GM19455 (cell line): ENCODE results near the gene CHCHD3.

Experiments
- ATAC-seq: cut with Tn5 transposase; IDR thresholded peaks from one replicate; pipeline ENCODE4 v1.9.1; 2021; ENCODE audit not compliant: unreplicated experiment

Gene CHCHD3

DNA sequence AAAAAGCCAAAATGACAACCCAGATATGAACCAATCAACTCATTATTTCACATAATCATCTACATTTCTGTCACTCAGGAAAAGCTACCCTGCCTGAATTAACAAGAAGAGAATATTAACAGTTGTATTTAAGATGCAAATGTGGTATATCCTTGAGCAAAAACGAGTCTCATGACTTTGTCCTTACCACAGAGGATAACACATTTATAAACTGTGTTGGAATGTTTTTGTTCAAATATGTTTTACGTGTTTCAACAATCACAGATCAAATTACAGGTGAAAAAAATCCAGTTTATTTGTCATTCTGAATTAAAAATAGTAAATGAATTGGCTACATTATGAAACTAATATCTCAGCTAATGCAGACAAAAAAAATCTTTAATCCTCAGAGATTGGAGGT, 34.6 kb downstream of the CHCHD3 start:
- ATAC-seq, result no peak

DNA sequence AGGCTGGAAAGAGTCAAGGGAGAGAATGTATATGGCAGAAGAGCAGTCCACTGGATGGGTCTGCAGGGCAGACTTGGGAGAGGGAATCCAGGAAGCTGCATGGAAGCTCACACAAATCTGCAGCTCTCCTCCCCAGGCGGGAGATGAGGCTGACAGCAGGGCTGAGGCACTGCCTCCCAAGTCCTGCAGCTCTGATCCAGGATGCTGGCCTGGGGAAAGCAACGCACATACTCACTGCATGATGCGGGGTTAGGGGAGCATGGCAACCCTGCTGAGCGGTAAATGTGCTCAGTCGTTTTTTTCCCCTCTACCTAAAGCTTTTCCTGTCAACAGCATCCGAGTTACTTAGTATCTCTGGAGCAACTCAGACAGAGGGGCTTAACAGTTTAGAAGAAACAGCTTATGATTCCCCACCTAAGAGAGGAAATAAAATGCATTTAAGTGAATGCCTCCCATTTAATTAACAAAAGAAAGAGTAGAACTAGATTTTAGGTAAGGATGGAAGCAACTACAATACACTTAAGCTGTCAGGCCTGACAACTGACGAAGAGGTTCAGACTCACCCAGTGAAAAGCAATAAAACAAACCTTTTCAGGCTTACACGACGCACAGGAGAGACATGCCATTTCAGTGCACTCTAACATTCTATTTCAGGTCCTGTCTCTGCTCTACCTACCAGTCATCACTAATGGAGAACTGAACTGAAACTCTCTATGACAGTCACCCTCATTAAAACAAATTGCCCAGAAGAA, 37.0 kb downstream of the CHCHD3 start:
- ATAC-seq, result no peak

DNA sequence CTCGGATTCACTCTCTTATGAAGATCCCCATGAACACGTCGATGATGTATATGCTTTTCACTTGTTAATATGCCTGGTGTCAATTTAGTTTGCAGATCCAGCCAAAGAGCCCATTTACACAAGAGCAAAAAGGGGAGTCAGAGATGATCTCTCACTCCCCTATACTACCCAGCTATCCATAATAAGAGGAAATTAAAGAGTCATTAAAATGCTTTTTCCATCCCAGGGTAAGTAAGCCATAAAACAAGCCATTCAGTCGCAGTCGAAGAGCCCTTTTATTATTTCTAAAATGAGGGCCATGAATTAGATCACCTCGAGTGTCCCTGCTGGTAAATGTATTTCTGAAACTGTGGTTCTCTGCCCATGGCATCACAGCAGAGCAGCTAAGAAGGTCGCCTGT, 41.2 kb downstream of the CHCHD3 start:
- no peak for ATAC-seq

DNA sequence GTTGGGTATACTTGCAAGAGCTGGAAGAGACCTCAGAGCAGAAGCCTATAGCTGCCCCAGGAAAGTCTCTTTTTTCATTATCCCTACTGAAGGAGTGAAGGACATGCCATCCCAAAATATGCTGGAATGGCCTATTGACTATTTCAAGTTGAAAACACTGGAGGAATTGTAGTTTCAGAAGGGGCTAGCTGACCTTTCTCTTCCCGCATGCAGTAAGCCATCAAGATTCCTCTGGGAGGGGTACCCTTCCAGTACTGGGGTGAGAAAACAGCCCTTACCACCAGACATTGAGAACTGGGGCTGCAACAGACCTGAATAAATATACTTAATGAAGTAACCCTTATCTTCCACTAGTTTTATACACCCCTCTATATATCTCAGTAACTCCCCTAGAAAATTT, 41.7 kb downstream of the CHCHD3 start:
- ATAC-seq, result no peak

DNA sequence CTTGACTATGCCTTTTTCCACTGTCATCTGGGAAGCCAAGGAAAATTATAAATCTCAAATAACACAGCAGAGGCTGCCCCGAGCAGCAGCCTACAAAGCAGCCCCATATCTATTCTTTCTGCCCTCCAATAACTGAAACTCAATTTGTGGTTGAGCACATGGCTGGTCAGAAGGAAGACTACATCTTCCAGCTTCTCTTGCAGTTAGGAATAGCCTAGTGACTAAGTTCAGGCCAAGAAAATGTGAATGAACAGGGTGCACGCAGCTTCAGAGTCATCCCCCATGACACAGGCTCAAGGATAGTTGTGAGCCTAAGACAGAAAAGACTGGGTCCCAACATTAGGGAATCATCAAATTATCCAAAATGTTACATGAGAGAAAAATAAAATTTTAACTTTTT, 42.3 kb downstream of the CHCHD3 start:
- no peak for ATAC-seq

DNA sequence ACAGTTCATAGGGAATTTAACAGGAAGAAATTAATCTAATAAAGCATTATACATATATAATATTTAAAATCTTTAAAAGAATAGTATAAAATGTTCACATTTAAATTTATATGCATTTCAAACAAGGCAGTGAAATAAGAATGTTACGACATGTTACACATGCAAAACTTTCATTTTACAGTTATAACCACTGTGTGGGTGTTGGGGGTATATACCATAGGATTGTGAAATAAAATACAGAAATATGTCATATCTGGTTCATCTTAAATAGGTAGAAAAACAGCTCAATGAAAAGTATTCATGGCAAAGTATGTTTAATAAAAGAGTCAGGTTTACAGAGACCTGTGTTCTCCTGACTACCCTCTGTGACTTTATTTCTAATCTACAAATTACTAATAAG, 45.6 kb downstream of the CHCHD3 start:
- no peak for ATAC-seq

DNA sequence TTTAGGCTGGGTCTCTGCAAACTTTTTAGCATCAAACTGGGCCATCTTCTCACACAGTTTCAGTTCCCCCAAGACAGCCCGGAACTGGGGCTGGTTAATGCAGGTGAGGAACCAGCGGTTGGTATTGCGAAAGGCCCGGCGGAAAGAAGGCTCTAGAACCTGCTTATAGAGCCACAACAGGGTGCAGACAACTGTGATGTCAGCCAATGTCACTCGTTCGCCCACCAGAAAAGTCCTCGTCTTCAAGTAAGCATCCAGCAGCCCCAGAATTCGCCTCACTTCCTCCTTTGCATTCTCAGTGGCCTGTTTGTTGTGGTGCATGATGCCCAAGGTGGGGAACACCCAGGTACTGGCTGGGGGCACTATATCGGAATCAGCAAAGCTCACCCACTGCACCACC, 46.6 kb downstream of the CHCHD3 start:
- peak; percentile 96 for ATAC-seq

DNA sequence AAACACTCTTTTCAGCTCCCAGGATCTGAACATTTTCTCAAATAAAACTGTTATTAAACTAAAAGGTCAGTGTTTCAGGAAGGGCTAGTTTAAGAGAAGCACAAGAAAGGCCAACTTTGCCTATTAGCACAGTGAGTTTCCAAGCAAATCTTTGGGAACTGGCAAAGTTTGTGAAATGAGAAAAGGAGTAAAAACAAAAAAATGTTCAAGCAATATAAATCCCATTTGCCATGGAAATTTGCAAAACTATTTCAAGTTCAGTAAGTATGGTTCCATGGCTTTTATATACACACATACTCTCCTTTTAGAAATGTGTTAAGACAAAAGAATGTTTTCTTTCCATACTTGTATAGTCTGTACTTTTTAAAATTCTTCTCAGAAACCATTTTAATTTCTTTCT, 51.5 kb downstream of the CHCHD3 start:
- no peak for ATAC-seq

DNA sequence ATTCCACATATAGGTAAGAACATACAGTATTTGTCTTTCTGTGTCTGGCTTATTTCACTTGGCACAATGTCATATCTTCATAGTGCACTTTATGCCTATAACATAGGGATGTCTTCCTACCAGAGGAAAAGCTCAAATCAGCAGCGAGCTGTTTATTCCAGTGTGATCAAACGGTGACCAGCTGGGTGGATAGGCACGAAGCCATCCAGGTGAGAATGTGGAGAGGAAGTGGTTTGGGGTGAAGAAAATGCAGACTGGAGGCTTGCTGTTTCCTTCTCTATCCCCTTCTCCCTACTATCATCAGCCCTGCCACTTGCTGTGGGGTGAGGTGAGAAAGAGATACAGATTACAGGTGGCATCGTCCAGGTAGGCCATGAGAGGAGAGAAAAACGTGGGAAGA, 52.4 kb downstream of the CHCHD3 start:
- ATAC-seq, result no peak

DNA sequence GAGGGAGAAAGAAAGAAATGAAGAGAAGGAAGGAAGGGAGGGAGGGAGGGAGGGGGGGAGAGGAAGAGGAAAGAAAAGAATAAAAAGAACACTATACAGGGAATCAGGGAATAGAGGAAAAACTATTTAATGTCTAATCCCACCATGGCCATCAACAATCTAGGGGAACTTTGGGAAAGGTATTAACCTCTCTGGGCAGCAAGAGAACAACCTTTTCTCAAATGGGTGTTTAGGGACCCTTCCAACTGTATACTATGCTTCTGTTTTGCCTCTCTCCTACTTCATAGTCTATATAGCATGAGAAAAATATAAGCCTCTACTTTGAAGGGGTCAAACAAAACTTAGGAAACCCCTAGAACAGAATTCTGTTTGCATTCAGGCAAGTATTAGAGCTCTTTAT, 54.5 kb downstream of the CHCHD3 start:
- no peak for ATAC-seq

DNA sequence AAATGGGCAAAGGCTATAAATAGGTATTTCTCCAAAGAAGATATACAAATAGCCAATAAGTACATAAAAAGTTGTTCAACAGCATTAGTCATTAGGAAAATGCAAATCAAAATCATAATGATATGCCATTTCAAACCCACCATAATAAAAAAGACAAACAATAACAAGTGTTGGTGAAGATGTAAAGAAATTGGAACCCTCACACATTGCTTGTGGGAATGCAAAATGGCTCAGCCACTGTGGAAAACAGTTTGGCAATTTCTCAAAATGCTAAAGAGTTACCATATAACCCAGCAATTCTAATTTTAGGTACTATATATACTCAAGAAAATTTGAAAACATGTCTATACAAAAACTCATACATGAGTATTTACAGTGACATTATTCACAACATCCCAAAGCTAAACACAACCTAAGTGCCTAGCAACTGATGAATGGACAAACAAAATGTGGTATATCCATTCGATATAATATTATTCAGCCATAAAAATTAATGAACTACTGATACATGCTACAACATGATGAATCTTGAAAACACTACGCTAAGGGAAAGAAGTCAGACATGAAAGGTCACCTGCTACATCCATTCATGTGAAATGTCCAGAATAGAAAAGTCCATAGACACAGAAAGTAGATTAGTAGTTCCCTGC, 55.6 kb downstream of the CHCHD3 start:
- no peak for ATAC-seq

DNA sequence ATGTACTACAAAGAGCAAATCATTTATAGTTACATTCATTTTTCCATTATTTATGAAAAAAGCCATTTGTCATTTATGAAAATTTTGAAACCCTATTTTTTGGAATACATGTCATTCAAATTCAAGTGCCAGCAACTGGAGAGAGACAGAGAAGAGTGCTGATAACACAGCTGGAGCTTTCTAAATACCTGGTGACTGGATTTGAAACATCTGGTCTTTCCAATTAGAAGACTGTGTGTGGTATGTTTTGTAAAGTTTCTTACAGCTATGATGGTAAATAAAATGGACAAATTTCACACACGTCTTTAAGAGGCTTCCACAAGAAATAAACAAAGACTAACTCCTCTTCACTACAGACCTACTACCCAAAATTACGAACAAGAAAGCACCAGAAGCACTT, 56.8 kb downstream of the CHCHD3 start:
- ATAC-seq, result no peak

DNA sequence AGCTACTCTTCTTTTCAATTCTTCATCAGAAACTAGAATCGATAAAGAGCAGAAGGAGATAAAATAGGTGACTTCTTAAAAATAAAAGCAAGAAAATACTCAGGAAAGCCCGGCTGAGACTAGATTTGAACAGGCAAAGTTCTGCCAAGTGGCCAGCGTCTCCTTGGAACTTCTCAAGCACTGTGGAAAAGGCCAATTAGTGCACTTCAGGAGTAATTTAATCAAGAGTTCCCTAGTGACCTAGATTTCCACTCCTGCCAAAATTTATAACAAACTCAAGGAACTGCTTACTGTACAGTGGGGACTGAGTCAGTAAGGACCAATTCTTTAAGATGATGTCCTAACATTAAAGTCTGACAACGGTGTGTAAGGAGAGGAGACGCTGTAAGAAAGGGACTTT, 57.3 kb downstream of the CHCHD3 start:
- no peak for ATAC-seq

DNA sequence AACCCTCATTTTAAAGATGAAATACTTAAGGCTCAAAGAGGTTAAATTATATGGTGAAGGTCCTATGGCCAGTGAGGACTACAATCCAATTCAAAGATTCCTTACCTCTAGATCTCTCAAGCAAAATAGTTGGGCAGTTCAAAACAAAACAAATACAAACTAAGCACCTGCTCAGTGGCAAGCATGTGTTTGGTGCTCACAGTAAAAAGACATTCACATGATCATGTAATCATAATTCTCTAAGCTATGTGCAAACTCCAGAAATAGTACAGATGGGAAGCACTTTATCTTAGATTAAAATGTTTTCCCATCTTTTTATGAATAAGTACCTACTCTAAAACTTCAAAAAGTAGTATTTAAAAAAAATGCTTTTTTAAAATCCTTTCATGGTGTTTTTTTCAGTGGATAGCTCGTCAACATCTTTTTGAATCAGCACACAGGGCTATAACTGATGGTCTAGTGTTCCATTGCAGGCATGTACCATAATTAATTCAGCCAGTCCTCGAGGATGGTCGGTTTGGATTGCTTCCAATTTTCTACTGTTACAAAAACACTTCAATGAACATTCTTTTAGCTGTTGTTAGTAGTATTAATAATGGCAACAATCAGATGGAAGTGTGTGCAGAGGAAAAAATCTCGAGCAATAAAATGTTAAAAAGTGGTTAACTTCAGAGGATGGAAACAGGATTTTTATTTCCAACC, 58.4 kb downstream of the CHCHD3 start:
- no peak for ATAC-seq

DNA sequence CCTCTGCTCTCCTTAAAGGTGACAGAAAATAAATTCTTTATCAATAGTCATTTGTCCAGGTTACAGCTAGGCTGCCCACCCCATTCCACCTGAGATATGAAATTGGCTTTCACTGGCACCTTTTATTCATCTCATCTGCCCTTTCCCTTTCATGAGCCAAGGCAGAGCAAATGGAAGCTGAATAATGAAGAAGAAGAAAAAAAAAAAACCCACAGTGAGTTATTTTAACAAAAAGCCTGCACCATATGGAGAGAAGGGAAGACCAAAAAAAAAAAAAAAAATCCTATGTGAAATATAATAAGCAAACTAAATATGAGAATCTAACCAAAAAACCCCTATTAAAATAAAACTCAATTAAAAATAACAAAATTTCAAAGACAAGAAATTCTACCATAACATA, 59.2 kb downstream of the CHCHD3 start:
- no peak for ATAC-seq

DNA sequence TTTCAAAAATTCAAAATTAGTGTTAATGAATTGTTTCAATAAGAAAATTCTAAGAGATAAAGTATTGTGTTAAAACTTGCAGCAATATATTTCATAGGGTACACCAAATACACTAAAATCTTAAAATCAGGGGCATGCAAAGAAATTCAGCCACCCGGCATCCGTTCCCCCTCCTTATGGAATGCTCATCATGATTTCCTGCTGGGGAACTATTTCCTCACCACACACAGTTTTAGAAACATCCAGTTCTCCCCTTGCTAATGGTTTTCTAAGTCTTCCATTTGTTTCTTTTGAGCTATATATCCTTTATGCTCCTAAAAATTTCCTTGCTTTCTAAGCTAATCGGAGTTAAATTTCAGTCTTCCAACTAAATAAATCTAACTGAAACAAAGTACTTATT, 60.7 kb downstream of the CHCHD3 start:
- ATAC-seq, result no peak

DNA sequence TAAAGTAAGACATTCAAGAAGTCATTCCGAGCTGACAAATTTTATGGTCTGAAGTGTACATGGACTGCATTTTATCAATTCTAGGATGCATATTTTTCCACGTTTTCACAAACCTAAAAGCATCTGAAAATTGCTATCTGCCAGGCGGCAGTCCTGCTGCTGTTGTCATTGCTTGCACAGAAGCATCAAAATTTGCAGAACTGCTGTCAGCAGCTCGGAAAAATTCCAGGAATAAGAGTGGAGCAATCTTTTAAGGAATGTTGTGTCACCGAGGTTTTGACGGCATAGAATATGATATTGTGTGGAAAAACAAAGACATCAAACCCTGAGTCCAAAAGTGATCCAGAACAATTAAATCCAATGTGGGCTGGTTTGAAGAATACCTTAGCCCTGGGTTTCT, 61.4 kb downstream of the CHCHD3 start:
- ATAC-seq, result no peak

DNA sequence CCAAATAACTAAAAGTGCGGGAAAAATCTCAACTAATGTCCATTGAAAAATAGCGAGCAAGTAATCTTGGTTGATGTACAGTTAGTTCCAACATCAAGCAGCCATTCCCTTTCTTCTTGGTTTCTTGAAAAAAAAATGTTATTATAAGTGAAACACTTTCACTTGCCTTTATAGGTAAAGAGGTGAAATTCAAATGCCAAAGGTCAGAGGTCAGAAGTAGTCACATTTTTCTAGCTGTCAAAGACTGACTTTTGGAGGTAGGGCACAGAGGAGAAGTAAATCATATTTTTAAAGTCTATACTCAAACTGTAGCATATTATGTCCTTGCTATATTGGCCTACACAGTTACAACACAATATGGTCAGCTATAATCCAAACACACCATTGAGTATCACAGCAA, 62.3 kb downstream of the CHCHD3 start:
- ATAC-seq, result no peak

DNA sequence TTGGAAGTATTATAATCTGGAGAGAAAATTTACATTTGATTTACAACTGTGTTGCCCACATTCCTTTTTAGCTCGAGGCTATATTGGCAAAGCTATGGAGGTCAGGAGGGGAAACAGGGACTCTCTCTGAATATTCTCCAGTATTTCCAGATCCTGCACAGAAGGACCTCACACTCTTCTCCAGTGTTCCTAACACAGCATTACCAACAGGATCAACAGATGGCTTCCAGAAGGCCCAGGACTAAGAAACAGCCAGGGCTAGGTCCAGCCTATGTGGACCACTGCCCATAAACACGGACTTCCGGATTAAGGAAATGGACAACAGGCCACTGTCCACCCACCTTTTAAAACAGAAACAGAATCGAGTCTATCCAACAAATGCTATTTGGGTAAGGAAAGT, 65.3 kb downstream of the CHCHD3 start:
- ATAC-seq, result no peak

DNA sequence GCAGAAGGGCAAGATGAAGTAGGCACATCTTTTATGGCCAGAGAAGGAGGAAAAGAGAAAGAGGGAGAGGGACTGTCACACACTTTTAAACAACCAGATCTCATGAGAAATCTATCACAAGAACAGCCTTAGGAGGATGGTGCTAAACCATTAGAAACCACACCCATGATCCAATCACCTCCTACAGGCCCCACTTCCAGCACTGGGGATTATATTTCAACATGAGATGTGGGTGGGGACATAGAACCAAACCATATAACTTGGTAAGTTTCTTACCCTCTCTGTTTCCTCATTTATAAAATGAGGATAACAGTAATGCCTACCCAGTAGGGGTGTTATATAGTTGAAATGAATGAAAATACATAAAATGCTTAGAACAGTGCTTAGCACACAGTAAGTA, 66.0 kb downstream of the CHCHD3 start:
- ATAC-seq, result no peak

DNA sequence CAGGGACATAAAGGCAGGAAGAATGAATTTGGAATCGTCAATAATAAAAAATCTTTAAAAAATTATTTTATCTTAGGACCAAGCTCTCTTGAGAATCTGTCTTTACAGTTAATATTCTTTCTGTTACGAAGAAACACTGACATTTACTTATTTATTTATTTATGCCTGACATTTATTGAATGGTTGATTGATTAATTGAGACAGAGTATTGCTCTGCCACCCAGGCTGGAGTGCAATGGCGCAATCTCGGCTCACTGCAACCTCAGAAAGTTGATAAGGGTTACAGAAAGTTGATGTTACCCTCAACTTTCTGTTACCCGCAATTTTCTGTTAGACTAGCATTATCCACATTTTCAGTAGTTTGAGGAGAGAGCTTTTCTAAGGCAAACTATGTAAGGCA, 70.1 kb downstream of the CHCHD3 start:
- no peak for ATAC-seq
